Stimulated activated CD8-positive, alpha-beta memory T cell treated with anti-CD3 and anti-CD28 coated beads, Interleukin-2, amount 100 ng/mL, for 1 hour (primary cell): ENCODE results near the gene OPRD1.
"Not testable (repeated sequence)": the region's sequence is repeated elsewhere in the genome, so short reads cannot be mapped to it uniquely, and the experiment has no call there.

ENCODE experiments used
- DNase-seq, 2 donors: peaks; one replicate each; pipeline ENCODE4 v3.0.0-alpha.2; 2020; ENCODE audit warnings: low read depth in 2 of 2

OPRD1 gene

DNA sequence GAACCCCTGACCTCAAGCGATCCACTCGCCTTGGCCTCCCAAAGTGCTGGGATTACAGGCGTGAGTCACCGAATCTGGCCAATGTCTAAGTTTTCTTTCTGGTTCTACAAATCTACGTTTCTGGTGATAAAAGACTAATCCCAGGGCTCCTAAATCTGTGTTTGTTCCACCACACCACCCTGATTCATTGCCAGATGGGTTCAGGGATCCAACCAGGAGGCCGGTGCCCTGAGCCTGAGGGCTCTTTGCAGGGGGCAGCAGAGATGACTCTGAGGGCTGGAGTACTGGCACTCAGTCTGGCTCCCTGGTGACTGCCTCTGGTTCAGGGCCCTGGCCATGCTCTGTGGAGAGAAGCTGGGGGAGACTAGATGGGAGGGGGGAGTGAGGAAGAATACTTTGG is 10.5 kb upstream of the OPRD1 start:
- no peak for DNase-seq

- DNase-seq: no peak
Observed at GRCh38 chr1:28803051-28803450, 8.9 kb upstream of the OPRD1 start.

GRCh38 chr1:28803662-28804061 is 8.3 kb upstream of the OPRD1 start:
- no peak for DNase-seq

GRCh38 chr1:28804071-28804470 is 7.9 kb upstream of the OPRD1 start:
- no peak for DNase-seq

GRCh38 chr1:28807046-28807445 is 4.9 kb upstream of the OPRD1 start:
- DNase-seq: no peak

GRCh38 chr1:28807986-28808385 is 4.0 kb upstream of the OPRD1 start:
- DNase-seq: no peak

- DNase-seq: no peak
Observed at GRCh38 chr1:28811369-28811765, 603 bp upstream of the OPRD1 start.

- no peak for DNase-seq
Observed at GRCh38 chr1:28812669-28813468, 899 bp downstream of the OPRD1 start.

DNA sequence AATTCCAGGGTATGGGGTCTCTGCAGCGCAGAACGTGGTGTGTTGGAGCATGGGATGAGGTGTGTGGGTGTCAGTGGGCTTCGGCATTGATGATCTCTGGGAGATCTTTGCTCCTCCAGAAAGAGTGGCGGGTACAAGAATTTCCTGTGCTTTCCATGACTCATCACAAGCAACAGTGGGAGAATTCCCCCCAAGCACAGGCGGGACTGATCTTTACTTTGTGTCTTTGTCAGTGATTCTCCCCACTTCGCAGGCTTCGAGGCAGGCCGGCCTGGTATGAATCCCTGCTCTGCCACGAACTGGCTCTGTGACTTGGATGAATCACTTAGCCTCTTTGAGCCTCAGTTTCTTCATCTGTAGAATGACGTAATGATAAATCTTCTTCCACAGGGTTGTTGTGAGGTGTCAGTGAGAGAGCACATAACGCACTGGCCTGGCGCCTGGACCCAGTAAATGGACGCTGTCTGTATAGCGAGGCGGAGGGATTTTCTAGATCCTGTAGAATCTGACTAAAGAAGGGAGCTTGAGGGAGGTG is 2.0 kb downstream of the OPRD1 start:
- no peak for DNase-seq

DNA sequence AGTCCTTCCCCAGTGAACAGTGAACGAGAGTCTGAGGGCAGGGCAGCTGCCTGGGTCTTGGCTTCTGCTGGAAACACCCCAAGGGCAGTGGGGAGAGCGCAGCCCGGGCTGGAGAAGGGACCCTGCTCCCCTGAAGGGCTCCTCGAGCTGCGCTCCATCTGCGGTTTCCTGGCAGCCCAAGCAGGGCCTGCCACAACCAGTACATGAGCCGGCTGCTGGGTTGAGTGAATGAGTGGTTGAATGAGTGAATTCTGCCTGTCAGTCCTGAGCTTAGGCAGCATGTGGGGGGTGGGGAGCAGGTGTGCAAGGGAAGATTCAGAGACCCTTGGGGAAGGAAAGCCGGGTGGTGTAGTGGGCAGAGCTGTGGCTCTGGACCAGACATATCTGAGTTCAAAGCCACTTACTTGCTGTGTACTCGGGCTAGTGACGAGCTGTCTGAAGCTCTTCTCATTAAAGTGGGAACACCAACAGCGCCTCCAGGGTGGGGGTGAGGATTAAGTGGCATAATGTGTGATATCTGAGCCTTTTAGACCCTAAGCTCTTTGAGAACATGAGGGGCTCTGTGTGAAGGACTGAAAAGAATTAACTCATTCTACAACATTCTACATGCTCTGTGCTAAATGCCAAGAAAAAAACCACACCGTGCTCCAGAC is 3.7 kb downstream of the OPRD1 start:
- DNase-seq: no peak

GRCh38 chr1:28817133-28817532 is 5.2 kb downstream of the OPRD1 start:
- DNase-seq: no peak

DNA sequence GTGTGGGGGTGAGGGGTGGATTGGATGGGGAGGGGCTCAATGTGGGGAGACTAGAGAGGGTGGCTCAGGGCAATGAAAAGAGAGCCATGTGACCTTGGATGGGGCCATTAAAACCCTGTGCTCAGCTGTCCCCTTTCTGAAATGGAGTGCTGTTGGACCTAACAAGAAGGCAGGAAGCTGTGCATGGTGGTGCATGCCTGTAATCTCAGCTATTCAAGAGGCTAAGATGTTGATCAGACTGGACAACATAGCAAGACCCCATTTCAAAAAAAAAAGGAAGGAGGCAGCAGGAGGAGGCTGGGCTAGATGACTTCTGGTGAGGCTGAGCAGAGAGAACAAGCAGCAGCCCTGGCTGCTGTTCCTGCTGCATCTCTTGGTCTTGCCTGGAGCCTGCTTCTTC is 7.0 kb downstream of the OPRD1 start:
- DNase-seq: no peak

GRCh38 chr1:28822799-28823198 is 10.8 kb downstream of the OPRD1 start:
- DNase-seq: no peak

GRCh38 chr1:28824061-28824460 is 12.1 kb downstream of the OPRD1 start:
- DNase-seq: not testable (repeated sequence)

GRCh38 chr1:28828227-28828858 is 16.4 kb downstream of the OPRD1 start:
- DNase-seq: not testable (repeated sequence)

GRCh38 chr1:28830814-28831213 is 18.8 kb downstream of the OPRD1 start:
- no peak for DNase-seq

DNA sequence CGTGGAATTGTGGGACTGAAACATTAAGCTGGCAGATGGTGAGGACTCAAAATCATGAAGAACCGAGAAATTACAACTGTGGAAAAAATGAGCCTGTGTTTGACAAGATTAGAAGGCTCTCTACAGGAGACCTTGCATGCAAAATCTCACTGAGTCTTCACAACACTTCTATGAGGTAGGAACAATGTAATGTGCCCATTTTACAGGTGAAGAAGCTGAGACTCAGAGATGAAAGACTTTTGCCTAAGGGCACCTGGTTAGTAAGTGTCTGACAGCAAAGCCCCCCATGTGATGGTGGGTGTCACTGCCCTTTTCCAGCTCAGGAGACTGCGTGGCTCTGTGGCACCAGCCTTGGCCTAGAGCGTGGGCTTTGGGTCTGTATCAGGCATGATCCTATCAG is 21.0 kb downstream of the OPRD1 start:
- DNase-seq: no peak

DNA sequence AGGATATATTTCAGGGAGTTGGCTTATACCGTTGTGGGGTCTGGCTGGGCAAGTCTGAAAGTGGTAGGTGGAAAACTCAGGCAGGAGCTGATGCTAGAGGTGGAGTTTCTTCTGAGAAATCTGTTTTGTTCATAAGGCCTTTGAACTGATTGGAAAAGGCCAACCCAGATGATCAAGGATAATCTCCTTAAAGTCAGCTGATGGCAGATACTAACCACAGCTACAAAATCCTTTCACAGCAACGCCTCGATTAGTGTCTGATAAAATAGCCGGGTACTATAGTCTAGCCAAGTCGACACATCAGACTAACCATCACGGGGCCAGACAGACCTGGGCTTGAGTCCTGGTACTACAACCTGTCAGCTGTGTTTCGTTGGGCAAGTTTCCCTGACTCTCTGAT is 21.4 kb downstream of the OPRD1 start:
- no peak for DNase-seq

DNA sequence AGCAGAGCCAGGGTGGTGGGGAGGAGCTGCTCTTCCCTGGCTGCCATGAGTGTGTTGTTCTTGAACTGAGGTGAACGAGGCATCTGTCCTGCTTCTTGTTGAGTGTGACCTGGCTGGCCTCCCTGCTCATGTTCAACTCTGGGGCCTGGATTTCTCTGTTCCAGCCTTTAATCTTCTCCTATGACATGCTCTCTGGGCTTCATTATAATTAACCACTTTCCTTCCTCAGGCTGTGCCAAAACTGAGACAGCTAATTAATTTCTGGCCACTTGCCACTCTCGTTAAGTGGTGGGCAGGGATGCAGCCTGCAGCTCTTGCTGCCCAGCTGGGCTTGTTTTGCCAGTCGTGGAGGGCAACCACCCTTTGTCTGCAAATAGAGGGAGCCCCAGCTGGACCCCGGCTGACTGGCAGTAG is 23.3 kb downstream of the OPRD1 start:
- no peak for DNase-seq

DNA sequence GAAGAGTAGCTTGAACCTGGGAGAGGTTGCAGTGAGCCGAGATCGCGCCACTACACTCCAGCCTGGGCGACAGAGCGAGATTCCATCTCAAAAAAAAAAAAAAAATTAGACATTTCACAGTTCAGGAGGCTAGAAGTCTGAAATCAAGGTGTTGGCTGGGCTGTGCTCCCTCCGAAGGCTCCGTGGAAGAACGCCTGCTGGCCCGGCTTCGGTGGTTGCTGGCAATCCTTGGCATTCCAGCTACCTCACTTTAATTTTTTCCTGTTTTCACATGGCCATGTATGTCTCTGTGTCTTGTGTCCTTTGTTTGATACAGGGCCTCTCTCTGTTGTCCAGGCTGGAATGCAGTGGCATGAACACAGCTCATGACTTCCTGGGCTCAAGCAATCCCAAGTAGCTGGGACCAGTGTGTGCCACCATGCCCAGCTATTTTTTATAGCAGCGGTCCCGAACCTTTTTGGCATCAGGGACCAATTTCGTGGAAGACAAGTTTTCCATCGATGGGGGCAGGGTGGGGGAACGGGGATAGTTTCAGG is 24.5 kb downstream of the OPRD1 start:
- no peak for DNase-seq

GRCh38 chr1:28840928-28841544 is 29.1 kb downstream of the OPRD1 start:
- no peak for DNase-seq
